Lower leg skin (tissue), 4 donors: ENCODE data around the gene ERFE. TPM values are rescaled to one million over a fixed set of nuclear protein-coding genes. Genes with fewer than 3 reads are reported as not detected.

Source experiments
- DNase-seq, 2 donors: peaks; one replicate each; pipeline ENCODE4 v3.0.0-alpha.2; 2019; ENCODE audit warnings: low spot score in 2 of 2
- H3K4me3 ChIP-seq: fragments of 200-600 bp; sonication (generic); 2 replicates; pipeline ENCODE4 v1.5.1; 2017; ENCODE audit warnings: mild to moderate bottlenecking, low read depth; ENCODE audit not compliant: poor library complexity, severe bottlenecking
- CTCF ChIP-seq, 3 donors: fragments of 450-650 bp; IDR thresholded peaks; one replicate each; pipeline ENCODE4 v1.5.1; 2016; ENCODE audit warnings: antibody characterized with exemption in 3 of 3, mild to moderate bottlenecking in 3 of 3, moderate library complexity in 2 of 3
- POLR2A ChIP-seq, 2 donors: fragments of 450-650 bp; IDR thresholded peaks; one replicate each; pipeline ENCODE4 v1.6.1; 2016 to 2017; ENCODE audit warnings: antibody characterized with exemption in 2 of 2, mild to moderate bottlenecking in 1 of 2, moderate library complexity in 1 of 2
- WGBS, 2 donors: methylation state at CpG; one replicate each; pipeline ENCODE4 v1.1.5; 2018; 5-methylcytosine and 5-hydroxymethylcytosine counted together
- intact Hi-C: fragments of 100-400 bp; cut with DNase I; formaldehyde crosslinking; loops from one replicate; pipeline ENCODE4 v1.15.0; 2023; ENCODE audit warnings: low total_unique reads
- total RNA-seq, 4 donors: library from RNA; depleted of rRNA; stranded (reverse); fragments of >200 nt; gene quantifications; one replicate each; pipeline ENCODE4 v1.1.0, GENCODE V29; 2016

ERFE gene
- total RNA-seq, 4 donors from 2014 or later: not detected

- no peak for DNase-seq
- TF ChIP-seq CTCF (IDR thresholded peaks at IDR 0.05) (no peak), POLR2A (IDR thresholded peaks at IDR 0.05) (no peak)
- WGBS, 2 donors: 85 to 88% methylated on average over 18 to 22 of the region's 22 CpGs
- intact Hi-C loops: no loop called here
- no peak overlapping the region for H3K4me3 ChIP-seq
These were observed 29.4 kb upstream of the ERFE start for GRCh38 chr2:238129166-238130010.

DNA sequence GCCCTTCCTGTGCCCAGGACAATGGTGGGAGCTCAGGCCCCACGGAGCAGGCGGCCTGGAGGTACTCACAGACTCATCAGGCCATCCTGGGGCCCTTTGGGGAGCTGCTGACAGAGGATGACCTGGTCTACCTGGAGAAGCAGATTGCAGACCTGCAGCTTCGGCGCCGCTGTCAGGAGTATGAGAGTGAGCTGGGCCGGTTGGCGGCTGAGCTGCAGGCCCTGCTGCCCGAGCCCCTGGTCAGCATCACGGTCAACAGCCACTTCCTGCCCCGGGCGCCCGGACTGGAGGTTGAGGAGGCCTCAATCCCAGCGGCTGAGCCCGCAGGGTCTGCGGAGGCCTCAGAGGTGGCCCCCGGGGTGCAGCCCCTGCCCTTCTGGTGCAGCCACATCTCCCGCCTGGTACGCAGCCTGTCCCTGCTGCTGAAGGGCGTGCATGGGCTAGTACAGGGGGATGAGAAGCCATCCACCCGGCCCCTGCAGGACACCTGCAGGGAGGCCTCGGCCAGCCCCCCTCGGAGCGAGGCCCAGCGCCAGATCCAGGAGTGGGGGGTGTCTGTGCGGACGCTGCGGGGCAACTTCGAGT, 28.6 kb upstream of the ERFE start:
- H3K4me3 ChIP-seq: no peak overlapping the region
- intact Hi-C loops: no loop called here
- TF ChIP-seq CTCF (IDR thresholded peaks at IDR 0.05): no peak
- no peak for TF ChIP-seq POLR2A (IDR thresholded peaks at IDR 0.05)
- DNase-seq: no peak
- WGBS, 2 donors: 92 to 95% methylated on average over 13 to 15 of the region's 28 CpGs

DNA sequence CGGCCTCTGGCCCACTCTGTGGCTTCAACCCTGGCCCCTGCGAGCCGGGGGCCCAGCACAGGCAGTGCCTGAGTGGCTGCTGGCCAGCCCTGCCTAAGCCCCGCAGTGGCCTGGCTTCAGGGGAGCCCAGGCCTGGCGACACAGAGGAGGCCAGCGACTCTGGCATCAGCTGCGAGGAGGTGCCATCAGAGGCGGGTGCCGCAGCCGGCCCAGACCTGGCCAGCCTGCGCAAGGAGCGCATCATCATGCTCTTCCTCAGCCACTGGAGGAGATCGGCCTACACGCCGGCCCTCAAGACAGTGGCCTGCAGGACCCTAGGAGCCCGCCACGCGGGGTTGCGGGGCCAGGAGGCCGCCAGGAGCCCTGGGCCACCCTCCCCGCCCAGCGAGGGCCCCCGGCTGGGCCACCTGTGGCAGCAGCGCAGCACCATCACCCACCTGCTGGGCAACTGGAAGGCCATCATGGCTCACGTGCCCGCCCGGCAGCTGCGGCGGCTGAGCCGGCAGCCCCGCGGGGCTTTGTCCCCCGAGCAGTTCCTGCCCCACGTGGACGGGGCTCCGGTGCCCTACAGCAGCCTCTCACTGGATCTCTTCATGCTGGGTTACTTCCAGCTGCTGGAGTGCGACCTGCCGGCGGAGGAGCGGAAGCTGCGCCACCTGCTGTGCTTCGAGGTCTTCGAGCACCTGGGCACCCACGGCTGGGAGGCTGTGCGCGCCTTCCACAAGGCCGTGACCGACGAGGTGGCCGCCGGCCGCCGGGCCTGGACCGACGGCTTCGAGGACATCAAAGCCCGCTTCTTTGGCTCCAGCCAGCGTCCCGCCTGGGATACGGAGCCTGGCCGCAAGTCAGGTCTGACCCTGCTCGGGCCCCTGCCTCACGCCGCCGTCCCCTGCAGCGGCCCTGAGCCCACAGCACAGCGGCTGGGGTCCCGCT, 27.8 kb upstream of the ERFE start:
- no peak for DNase-seq
- no peak overlapping the region for H3K4me3 ChIP-seq
- intact Hi-C loops: no loop called here
- TF ChIP-seq CTCF (IDR thresholded peaks at IDR 0.05) (no peak), POLR2A (IDR thresholded peaks at IDR 0.05) (no peak)
- 92 to 93% methylated on average over 32 to 49 of the region's 68 CpGs for WGBS, 2 donors

DNA sequence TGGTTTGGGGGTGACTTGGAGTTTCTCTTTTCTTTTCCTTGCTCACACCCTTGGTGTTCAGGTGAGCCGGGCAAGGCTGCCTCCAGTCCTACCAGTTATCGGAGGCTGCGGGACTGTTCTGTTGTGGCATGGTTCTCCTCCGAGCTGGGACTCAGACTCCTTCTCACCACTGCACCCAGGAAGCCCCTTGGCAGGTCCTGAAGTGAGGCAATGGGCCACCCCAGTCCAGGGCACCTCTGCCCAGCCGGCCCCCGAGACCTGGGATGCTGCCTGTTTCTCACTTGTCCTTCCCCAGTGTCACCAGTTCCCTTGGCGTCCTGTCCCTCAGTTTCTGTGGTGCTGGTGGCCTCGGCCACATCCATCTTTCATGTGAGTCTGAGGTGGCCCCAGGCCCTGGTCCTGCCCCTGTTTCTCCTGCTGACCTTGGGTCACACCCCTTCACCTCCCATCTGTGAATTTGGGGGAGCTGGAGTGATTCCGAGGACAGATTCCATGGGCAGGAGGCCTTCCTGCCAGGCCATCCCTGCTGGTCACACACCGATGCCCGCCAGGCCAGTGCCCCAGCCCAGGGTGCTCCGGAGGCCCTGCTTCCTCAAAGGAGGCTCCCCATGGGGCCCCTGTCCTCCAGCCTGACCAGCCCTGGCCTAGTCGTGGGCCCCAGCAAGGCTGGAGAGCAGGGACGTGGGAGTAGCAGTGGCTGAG, 26.9 kb upstream of the ERFE start:
- TF ChIP-seq POLR2A (IDR thresholded peaks at IDR 0.05) (no peak), CTCF (IDR thresholded peaks at IDR 0.05) (no peak)
- 93 to 94% methylated on average over 12 to 14 of the region's 14 CpGs for WGBS, 2 donors
- DNase-seq: no peak

More for the DNA sequence above, 26.9 kb upstream of the ERFE start:
- intact Hi-C loops: no loop called here
- H3K4me3 ChIP-seq: no peak overlapping the region
